ENCODE results near the gene SHISA7. TPM values are rescaled to one million over a fixed set of nuclear protein-coding genes. Genes with fewer than 3 reads are reported as not detected.

Gene SHISA7
- total RNA-seq, 5 donors from 2014 or later (not counting 1 experiment from before 2014, with no cell fraction given): not detected

DNA sequence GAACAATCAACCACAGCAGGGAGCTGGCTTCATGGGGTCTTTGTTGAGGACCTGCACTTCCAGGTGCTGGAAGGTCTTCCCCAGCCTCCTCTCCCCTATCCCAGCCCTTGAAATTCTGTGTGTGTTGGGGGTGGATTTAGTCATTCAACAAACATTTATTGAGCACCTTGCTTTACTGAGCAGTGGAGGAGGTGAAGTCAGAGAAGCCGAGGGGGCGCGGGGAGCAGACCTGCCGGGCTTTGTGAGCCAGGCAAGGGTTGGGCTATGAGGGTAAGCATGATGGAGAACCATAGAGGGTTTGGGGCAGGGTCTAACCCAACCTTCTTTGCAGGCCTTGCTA lies 24.9 kb upstream of the SHISA7 start:
- no peak for DNase-seq
- CTCF ChIA-PET: interaction anchor here (0.5 to 2.2 kb wide), 6 partner anchors 8 to 167 kb away, joined by 4 to 21 read pairs (median 10); partner anchors contain the start of gene ZNF628 (in 2 of the 2)
- Mint-ChIP-seq H3K27me3 (no peaks in the 10 kb centered on the region), H3K9me3 (no peaks in the 10 kb centered on the region), H3K4me3 (no peak overlapping the region), H3K27ac (peak overlapping the region in 1 of 2 donors; percentile 23), H3K4me1 (peaks cover under 1 to 5% (median 3%) of the 10 kb centered on the region in 3 donors), H3K36me3 (no peaks in the 10 kb centered on the region)
- POLR2A ChIA-PET: no interaction called here
- peak in 1 of 4 experiments; percentile 34 for ATAC-seq (replicated peaks in 1 of 4)
- Histone ChIP-seq H3K4me3 (ENCODE audit: control insufficient read depth in 1 of 2, extremely low read depth in 1 of 2, low read length in 1 of 2) (no peak overlapping the region), H3K36me3 (ENCODE audit: control insufficient read depth in 2 of 2, extremely low read depth in 1 of 2, insufficient read depth in 1 of 2, low read length in 1 of 2) (no peaks in the 10 kb centered on the region), H3K9me3 (no peaks in the 10 kb centered on the region), H3K4me1 (ENCODE audit: control insufficient read depth in 1 of 2, extremely low read depth in 1 of 2, insufficient read depth in 2 of 2, low read length in 2 of 2) (peaks cover 0 to 5% of the 10 kb centered on the region in 2 experiments), H3K27ac (ENCODE audit: low read length) (no peak overlapping the region), H3K27me3 (replicated peaks in 1 of 2; ENCODE audit: control insufficient read depth in 2 of 2, extremely low read depth in 1 of 2, insufficient read depth in 2 of 2, low read length in 1 of 2) (peaks cover 0 to 13% of the 10 kb centered on the region in 2 experiments)
- no CpG with 5 or more reads among the region's 4 CpGs for WGBS (ENCODE audit: insufficient coverage)

DNA sequence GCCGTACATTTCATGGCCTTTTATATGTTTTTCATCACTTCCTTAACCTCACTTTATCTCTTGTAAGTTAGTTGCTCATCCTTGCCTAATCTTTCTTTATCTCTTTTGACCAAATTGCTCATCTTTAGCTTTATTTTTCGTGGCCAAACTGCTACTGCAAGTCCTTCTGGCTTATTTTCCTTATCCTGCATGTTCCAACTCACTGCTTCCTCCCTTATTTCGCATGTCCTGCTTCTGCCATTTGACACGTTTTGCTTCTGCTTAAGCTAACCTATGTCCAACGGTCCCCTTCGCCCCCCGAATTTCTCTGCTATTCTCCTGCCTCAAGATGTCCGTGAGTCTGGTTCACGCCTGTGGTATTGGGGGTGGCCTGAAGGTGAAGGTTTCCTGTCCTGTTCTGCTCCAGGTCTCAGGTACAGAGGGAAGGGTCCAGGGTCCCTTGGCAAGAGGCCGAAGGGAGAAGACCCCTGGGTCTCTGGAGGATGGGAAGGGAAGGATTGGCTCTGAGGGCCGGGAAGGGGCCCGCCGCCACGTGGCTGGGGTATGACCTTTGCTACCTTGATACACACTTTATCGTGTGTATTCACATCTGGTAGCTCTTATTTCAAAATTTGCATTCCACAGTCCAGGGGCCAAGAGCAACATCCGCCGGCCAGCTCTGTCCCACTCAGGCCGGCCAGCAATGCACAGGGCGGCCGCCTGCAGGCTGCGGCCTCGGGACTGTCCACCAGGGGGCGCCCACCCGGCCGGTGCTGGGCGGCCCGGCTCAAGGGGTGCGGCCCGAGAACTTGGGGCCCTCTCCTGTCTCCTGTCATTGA lies 24.3 kb upstream of the SHISA7 start:
- no peaks in the 10 kb centered on the region for H3K27me3 Mint-ChIP-seq
- ATAC-seq (replicated peaks in 1 of 4): peak; percentile 84 to 96 (median 90)
- ChIA-PET CTCF (interaction anchor here (0.5 to 2.2 kb wide), 10 partner anchors 8 to 431 kb away, joined by 3 to 21 read pairs (median 6); partner anchors contain the start of gene ZNF628 (in 2 of the 2)), POLR2A (no interaction called here)
- Histone ChIP-seq H3K4me1 (ENCODE audit: control insufficient read depth in 1 of 2, extremely low read depth in 1 of 2, insufficient read depth in 2 of 2, low read length in 2 of 2) (peaks cover 0 to 6% of the 10 kb centered on the region in 2 experiments), H3K36me3 (ENCODE audit: control insufficient read depth in 2 of 2, extremely low read depth in 1 of 2, insufficient read depth in 1 of 2, low read length in 1 of 2) (no peaks in the 10 kb centered on the region), H3K4me3 (ENCODE audit: control insufficient read depth in 1 of 2, extremely low read depth in 1 of 2, low read length in 1 of 2) (no peak overlapping the region), H3K9me3 (no peaks in the 10 kb centered on the region), H3K27ac (ENCODE audit: low read length) (no peak overlapping the region), H3K27me3 (replicated peaks in 1 of 2; ENCODE audit: control insufficient read depth in 2 of 2, extremely low read depth in 1 of 2, insufficient read depth in 2 of 2, low read length in 1 of 2) (peaks cover 0 to 9% of the 10 kb centered on the region in 2 experiments)
- 26% methylated on average over 22 of the region's 29 CpGs for WGBS (ENCODE audit: insufficient coverage)
- no peaks in the 10 kb centered on the region for H3K36me3 Mint-ChIP-seq
- H3K4me1 Mint-ChIP-seq: peaks cover 3 to 9% (median 6%) of the 10 kb centered on the region in 3 donors
- H3K9me3 Mint-ChIP-seq: no peaks in the 10 kb centered on the region
- H3K27ac Mint-ChIP-seq: peak overlapping the region in 1 of 2 donors; percentile 23
- H3K4me3 Mint-ChIP-seq: no peak overlapping the region
- DNase-seq: peak in 27 of 35 experiments; percentile 20 to 78 (median 50)

DNA sequence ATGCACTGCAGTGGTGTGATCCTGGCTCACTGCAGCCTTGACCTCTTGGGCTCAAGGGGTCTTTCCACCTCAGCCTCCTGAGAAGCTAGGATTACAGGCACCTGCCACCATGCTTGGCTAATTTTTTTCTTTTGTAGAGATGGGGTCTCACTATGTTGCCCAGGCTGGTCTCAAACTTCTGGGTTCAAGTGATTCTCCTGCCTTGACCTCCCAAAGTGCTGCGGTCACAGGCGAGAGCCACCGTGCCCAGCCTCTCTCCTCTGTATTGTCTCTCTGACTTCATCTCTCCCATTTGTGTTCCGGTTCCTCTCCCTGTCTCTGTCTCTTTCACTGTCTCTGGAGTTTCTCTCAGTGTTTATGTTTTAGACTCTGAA lies 23.1 kb upstream of the SHISA7 start:
- WGBS (ENCODE audit: insufficient coverage): 96% methylated on average over 4 of the region's 4 CpGs

DNA sequence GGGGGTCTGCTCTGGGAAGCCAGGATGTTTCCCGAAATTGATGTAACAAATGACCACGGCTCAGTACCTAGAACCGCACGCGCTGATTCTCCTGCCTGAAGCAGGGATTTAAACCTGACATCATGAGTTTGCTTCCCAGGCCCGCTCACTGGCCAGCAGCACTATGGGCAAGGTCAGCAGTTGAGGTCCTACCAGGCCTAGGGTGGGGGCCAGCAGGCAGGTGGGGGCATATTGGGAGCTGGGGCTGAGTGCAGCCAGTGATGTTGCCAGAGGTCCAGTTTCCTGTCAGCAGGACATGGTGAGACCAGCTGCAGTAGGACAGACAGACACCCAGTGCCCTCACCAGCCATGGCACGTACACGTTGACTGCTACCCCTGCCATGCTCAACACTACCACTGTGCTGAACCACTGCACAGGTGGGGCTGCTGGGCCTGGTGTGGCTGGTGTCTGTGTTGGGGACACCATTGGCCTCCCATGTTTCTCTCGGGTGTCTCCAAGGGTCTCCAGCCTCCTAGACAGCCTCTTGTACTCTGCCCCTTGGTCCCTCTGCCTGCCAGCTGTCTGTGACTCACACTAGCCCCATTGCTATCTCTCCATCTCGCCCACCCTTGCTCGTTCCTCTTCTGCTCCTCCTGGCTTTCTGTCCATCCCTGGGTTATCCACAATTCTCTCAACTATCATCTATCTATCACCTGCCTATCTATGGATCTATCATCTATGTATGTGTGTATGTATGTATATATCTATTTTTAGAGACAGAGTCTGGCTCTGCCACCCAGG lies 22.6 kb upstream of the SHISA7 start:
- ATAC-seq (replicated peaks in 1 of 4) (no peak), DNase-seq (no peak)
- H3K27ac Mint-ChIP-seq: no peak overlapping the region
- peaks cover 15 to 22% (median 21%) of the 10 kb centered on the region in 3 donors for H3K4me1 Mint-ChIP-seq
- H3K4me3 ChIP-seq (ENCODE audit: control insufficient read depth in 1 of 2, extremely low read depth in 1 of 2, low read length in 1 of 2): no peak overlapping the region
- 87% methylated on average over 9 of the region's 11 CpGs for WGBS (ENCODE audit: insufficient coverage)
- POLR2A ChIA-PET: no interaction called here
- H3K9me3 ChIP-seq: no peaks in the 10 kb centered on the region
- H3K36me3 Mint-ChIP-seq: no peaks in the 10 kb centered on the region
- peaks cover 0 to 20% of the 10 kb centered on the region in 2 experiments for H3K4me1 ChIP-seq (ENCODE audit: control insufficient read depth in 1 of 2, extremely low read depth in 1 of 2, insufficient read depth in 2 of 2, low read length in 2 of 2)
- no peaks in the 10 kb centered on the region for H3K27me3 Mint-ChIP-seq
- CTCF ChIA-PET: interaction anchor here (0.7 to 2.2 kb wide), 2 partner anchors 11 to 12 kb away, joined by 3 to 13 read pairs; partner anchors contain the start of gene ZNF628 (in 1 of the 2)
- H3K4me3 Mint-ChIP-seq: no peak overlapping the region
- H3K36me3 ChIP-seq (ENCODE audit: control insufficient read depth in 2 of 2, extremely low read depth in 1 of 2, insufficient read depth in 1 of 2, low read length in 1 of 2): no peaks in the 10 kb centered on the region
- H3K27me3 ChIP-seq (replicated peaks in 1 of 2; ENCODE audit: control insufficient read depth in 2 of 2, extremely low read depth in 1 of 2, insufficient read depth in 2 of 2, low read length in 1 of 2): peaks cover 0 to 8% of the 10 kb centered on the region in 2 experiments
- no peak overlapping the region for H3K27ac ChIP-seq (ENCODE audit: low read length)
- H3K9me3 Mint-ChIP-seq: no peaks in the 10 kb centered on the region

More for the DNA sequence above, 23.1 kb upstream of the SHISA7 start:
- H3K4me3 Mint-ChIP-seq: no peak overlapping the region
- no peaks in the 10 kb centered on the region for H3K27me3 Mint-ChIP-seq
- DNase-seq (no peak), ATAC-seq (replicated peaks in 1 of 4) (no peak)
- no peak overlapping the region for H3K27ac ChIP-seq (ENCODE audit: low read length)
- no peaks in the 10 kb centered on the region for H3K36me3 Mint-ChIP-seq
- POLR2A ChIA-PET: interaction anchor here in 1 of 2 donors (0.6 kb wide), 1 partner anchor 883 kb away, joined by 14 read pairs; no protein-coding TSS in a partner anchor
- CTCF ChIA-PET: interaction anchor here (0.7 to 2.2 kb wide), 2 partner anchors 10 to 13 kb away, joined by 3 to 13 read pairs; partner anchors contain the start of gene ZNF628 (in 1 of the 2)
- peaks cover 11 to 18% (median 17%) of the 10 kb centered on the region in 3 donors for H3K4me1 Mint-ChIP-seq
- peaks cover 0 to 14% of the 10 kb centered on the region in 2 experiments for H3K4me1 ChIP-seq (ENCODE audit: control insufficient read depth in 1 of 2, extremely low read depth in 1 of 2, insufficient read depth in 2 of 2, low read length in 2 of 2)
- H3K9me3 ChIP-seq: no peaks in the 10 kb centered on the region
- peaks cover 0 to 8% of the 10 kb centered on the region in 2 experiments for H3K27me3 ChIP-seq (replicated peaks in 1 of 2; ENCODE audit: control insufficient read depth in 2 of 2, extremely low read depth in 1 of 2, insufficient read depth in 2 of 2, low read length in 1 of 2)
- no peak overlapping the region for H3K27ac Mint-ChIP-seq
- H3K4me3 ChIP-seq (ENCODE audit: control insufficient read depth in 1 of 2, extremely low read depth in 1 of 2, low read length in 1 of 2): no peak overlapping the region
- no peaks in the 10 kb centered on the region for H3K36me3 ChIP-seq (ENCODE audit: control insufficient read depth in 2 of 2, extremely low read depth in 1 of 2, insufficient read depth in 1 of 2, low read length in 1 of 2)
- H3K9me3 Mint-ChIP-seq: no peaks in the 10 kb centered on the region

DNA sequence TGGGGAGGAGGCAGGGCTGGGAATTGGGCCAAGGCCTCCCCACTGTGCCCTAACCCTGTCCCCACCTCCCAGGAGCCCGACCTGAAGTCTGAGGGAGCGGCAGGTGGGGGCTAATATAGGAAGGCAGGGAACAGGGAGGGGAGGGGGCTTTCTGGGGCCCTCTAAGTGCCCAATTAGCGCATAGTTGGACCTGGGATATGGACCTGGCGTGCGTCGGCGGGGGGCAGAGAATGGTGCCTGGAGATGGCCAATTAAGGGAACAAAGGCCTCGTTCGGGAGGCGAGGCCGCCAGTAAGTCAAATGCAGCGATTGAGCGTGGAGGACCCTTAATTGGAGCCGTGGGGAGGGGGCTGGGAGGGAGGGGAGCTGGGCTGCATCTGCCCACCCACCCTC lies 21.6 kb upstream of the SHISA7 start, which contains the start of gene C19orf85:
C19orf85 (minus strand) TSS at position 90 of the 393 bp plus-strand sequence. CDS start 197 bp downstream, outside the sequence.
- H3K27ac Mint-ChIP-seq: no peak within 1 kb of the TSS
- H3K4me3 ChIP-seq (ENCODE audit: control insufficient read depth in 1 of 2, extremely low read depth in 1 of 2, low read length in 1 of 2): no peak within 1 kb of the TSS
- ChIA-PET CTCF (no interaction called here), POLR2A (no interaction called here)
- no peak within 1 kb of the TSS for H3K27ac ChIP-seq (ENCODE audit: low read length)
- H3K9me3 ChIP-seq: no peaks in the 10 kb centered on the region
- H3K9me3 Mint-ChIP-seq: no peaks in the 10 kb centered on the region
- peaks cover 0 to 23% of the 10 kb centered on the region in 2 experiments for H3K4me1 ChIP-seq (ENCODE audit: control insufficient read depth in 1 of 2, extremely low read depth in 1 of 2, insufficient read depth in 2 of 2, low read length in 2 of 2)
- H3K27me3 ChIP-seq (replicated peaks in 1 of 2; ENCODE audit: control insufficient read depth in 2 of 2, extremely low read depth in 1 of 2, insufficient read depth in 2 of 2, low read length in 1 of 2): peaks cover 0 to 8% of the 10 kb centered on the region in 2 experiments
- no peak within 1 kb of the TSS for H3K4me3 Mint-ChIP-seq
- no peaks in the 10 kb centered on the region for H3K27me3 Mint-ChIP-seq
- no peaks in the 10 kb centered on the region for H3K36me3 ChIP-seq (ENCODE audit: control insufficient read depth in 2 of 2, extremely low read depth in 1 of 2, insufficient read depth in 1 of 2, low read length in 1 of 2)
- no peaks in the 10 kb centered on the region for H3K36me3 Mint-ChIP-seq
- WGBS (ENCODE audit: insufficient coverage): 77% methylated on average over 6 of the region's 14 CpGs
- H3K4me1 Mint-ChIP-seq: peaks cover 23 to 30% (median 29%) of the 10 kb centered on the region in 3 donors
- ATAC-seq (replicated peaks in 1 of 4) (no peak), DNase-seq (no peak)

DNA sequence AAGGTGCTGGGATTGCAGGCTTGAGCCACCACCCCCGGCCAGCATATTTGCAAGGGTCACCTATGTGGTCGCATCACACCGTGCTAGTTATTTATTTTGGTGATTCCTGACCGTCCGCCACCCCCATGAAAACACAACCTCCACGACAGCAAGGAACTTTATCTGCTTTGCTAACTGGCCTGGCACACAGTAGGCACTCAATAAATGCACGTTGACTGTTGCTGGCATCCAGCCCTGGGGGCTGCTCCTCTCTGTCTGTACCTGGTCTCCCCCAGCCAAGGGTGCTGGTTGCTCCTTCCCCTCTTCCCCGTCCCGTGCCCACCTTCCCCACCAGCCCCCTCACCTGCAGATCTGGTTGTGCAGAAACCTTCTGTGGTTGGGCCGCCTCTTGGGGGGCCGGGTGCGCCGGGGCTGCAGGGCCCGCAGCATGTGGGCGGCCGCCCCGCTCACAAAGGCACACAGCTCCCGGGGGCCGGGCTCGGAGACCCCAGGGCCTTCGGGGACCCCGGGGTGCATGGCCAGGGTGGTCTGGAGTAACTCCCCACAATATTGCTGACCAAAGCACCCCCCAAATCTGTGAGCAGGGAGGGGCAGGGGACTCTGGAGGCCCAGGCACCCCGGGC lies 21.1 kb upstream of the SHISA7 start:
- CTCF ChIA-PET: no interaction called here
- peaks cover 23 to 30% (median 29%) of the 10 kb centered on the region in 3 donors for H3K4me1 Mint-ChIP-seq
- ATAC-seq (replicated peaks in 1 of 4) (no peak), DNase-seq (no peak)
- POLR2A ChIA-PET: no interaction called here
- Histone ChIP-seq H3K36me3 (ENCODE audit: control insufficient read depth in 2 of 2, extremely low read depth in 1 of 2, insufficient read depth in 1 of 2, low read length in 1 of 2) (no peaks in the 10 kb centered on the region), H3K4me1 (ENCODE audit: control insufficient read depth in 1 of 2, extremely low read depth in 1 of 2, insufficient read depth in 2 of 2, low read length in 2 of 2) (peaks cover 0 to 23% of the 10 kb centered on the region in 2 experiments), H3K4me3 (ENCODE audit: control insufficient read depth in 1 of 2, extremely low read depth in 1 of 2, low read length in 1 of 2) (no peak overlapping the region), H3K27ac (ENCODE audit: low read length) (no peak overlapping the region), H3K9me3 (no peaks in the 10 kb centered on the region), H3K27me3 (replicated peaks in 1 of 2; ENCODE audit: control insufficient read depth in 2 of 2, extremely low read depth in 1 of 2, insufficient read depth in 2 of 2, low read length in 1 of 2) (peaks cover 0 to 8% of the 10 kb centered on the region in 2 experiments)
- H3K36me3 Mint-ChIP-seq: no peaks in the 10 kb centered on the region
- H3K27ac Mint-ChIP-seq: no peak overlapping the region
- H3K27me3 Mint-ChIP-seq: no peaks in the 10 kb centered on the region
- H3K4me3 Mint-ChIP-seq: no peak overlapping the region
- 77% methylated on average over 16 of the region's 23 CpGs for whole genome bisulfite sequencing (ENCODE audit: insufficient coverage)
- H3K9me3 Mint-ChIP-seq: no peaks in the 10 kb centered on the region
